ACC112 (cell line): ENCODE data around the gene NRARP.

ENCODE experiments used
- H2AFZ ChIP-seq: fragments of 200-600 bp; sonication (generic); one replicate; pipeline ENCODE4 v1.6.0; 2017; ENCODE audit warnings: antibody characterized with exemption, low read length; ENCODE audit not compliant: unreplicated experiment
- H3K27ac ChIP-seq: fragments of 200-600 bp; sonication (generic); 2 replicates; pipeline ENCODE4 v1.5.1; 2014; ENCODE audit warnings: low read depth, mild to moderate bottlenecking, antibody characterized with exemption, low read length, moderate library complexity
- H3K27me3 ChIP-seq: fragments of 200-600 bp; sonication (generic); 2 replicates; pipeline ENCODE4 v1.6.1; 2014; ENCODE audit warnings: mild to moderate bottlenecking, antibody characterized with exemption, low read length, moderate library complexity, mixed read lengths; ENCODE audit not compliant: insufficient read depth
- H3K36me3 ChIP-seq: fragments of 200-600 bp; sonication (generic); 2 replicates; pipeline ENCODE4 v1.6.1; 2016; ENCODE audit warnings: mild to moderate bottlenecking, antibody characterized with exemption, low read length, moderate library complexity, mixed read lengths; ENCODE audit not compliant: insufficient read depth
- H3K4me1 ChIP-seq: fragments of 200-600 bp; sonication (generic); one replicate; pipeline ENCODE4 v1.6.1; 2016; ENCODE audit warnings: low read length, mixed read lengths; ENCODE audit not compliant: insufficient read depth, unreplicated experiment, control insufficient read depth
- H3K4me3 ChIP-seq: fragments of 200-600 bp; sonication (generic); 2 replicates; pipeline ENCODE4 v1.5.1; 2014; ENCODE audit warnings: mild to moderate bottlenecking, low read depth, low read length
- H3K79me2 ChIP-seq: fragments of 200-600 bp; sonication (generic); one replicate; pipeline ENCODE4 v1.6.0; 2016; ENCODE audit warnings: low read length; ENCODE audit not compliant: control insufficient read depth, unreplicated experiment, insufficient read depth

Gene NRARP

GRCh38 chr9:137302449-137303150, 529 bp upstream of the NRARP start:
- H3K27ac ChIP-seq = no peak overlapping the region
- H3K27me3 ChIP-seq = peaks cover 34% of the 10 kb centered on the region
- H3K4me3 ChIP-seq = peak overlapping the region; percentile 73
- H3K79me2 ChIP-seq = no peaks in the 10 kb centered on the region
- H3K4me1 ChIP-seq = peaks cover 5% of the 10 kb centered on the region
- H3K36me3 ChIP-seq = no peaks in the 10 kb centered on the region
- peak overlapping the region; percentile 23 for H2AFZ ChIP-seq

DNA sequence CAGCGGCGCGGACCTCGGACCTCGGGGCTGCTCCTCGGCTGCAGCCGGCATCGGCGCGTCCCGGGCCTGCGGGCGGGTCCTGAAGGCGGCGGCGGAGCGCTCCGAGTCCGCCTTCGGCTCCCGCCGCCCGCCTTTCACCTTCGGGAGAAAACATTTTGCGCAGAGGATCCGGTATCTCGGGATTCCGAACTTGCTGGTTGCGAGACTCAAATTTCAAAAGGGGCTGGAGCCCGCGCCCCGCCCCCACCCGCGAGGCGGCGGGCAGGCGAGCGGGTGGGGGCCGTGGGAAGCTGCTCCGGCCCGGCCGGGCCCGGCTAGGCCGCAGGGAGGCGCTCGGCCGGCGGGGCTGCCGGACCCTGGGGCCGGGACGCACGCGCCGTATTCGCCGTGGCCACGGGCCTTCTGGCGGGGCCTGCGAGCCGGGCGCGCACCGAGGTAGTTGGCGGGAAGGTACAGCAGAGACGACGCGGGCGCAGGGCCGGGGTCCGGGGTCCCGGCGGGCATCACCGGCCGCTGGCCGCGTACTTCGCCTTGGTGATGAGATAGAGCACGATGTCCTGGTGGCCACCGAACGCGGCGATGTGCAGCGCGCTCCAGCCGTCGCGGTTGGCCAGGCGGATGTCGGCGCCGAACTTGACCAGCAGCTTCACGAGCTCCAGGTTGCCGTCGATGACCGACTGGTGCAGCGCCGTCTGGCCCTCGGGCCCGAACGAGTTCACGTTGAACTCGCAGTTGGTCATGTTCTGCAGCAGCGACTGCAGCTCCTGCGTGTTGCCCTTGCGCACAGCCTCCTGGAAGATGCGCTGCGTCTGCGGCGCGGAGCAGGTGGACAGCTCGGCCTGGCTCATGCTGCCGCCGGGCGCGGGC, 757 bp downstream of the NRARP start:
- Histone ChIP-seq H3K27me3 (peaks cover 46% of the 10 kb centered on the region), H3K27ac (no peak overlapping the region), H3K36me3 (no peaks in the 10 kb centered on the region), H3K79me2 (no peaks in the 10 kb centered on the region), H2AFZ (peak overlapping the region; percentile 15), H3K4me1 (peaks cover 12% of the 10 kb centered on the region), H3K4me3 (peak overlapping the region; percentile 71)

DNA sequence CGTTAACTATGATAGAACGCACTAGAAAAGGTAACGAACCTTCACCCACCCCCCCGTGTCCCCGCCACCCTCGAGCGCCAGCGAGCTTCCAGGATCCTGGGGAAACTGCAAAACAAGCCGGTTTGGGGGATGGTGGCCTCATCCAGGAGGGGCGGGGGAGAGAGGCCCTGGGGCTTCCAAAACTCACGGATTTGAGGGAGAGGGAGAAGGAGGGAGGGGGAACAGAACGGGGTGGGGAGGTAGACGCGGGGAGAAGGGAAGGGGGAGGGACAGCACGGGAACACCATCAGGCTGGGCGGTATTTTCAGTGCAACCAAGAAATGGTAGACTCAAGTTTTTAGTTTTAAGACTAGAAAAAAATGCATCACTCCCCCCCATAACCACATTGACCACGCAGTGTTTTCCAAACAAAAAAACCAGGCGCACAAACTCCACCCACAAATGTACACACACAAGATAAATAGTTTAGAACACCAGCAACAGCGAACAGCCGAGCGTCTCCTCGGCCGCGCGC, 1.4 kb downstream of the NRARP start:
- peak overlapping the region; percentile 15 for H2AFZ ChIP-seq
- no peak overlapping the region for H3K27ac ChIP-seq
- H3K4me1 ChIP-seq = peaks cover 15% of the 10 kb centered on the region
- H3K4me3 ChIP-seq = peak overlapping the region; percentile 71
- peaks cover 49% of the 10 kb centered on the region for H3K27me3 ChIP-seq
- H3K36me3 ChIP-seq = no peaks in the 10 kb centered on the region
- no peaks in the 10 kb centered on the region for H3K79me2 ChIP-seq

DNA sequence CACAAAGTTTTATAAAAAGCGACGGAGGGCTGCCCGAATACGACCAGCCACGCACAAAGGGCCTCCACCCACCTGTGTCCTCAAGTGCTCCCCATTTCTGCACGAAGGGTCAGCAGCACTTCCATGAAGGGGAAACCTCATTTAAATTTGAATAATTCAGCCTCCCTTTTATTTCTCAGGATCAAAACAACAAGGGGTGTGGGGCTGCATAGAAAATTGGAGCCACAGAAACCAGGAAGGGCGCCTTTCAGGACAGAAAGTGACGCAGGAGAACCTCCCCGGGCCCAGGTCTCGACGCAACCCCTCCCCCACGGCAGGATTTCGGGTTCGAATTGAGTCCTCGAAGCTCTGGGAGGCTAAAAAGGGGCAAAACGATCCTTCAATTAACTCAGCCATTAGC, 2.1 kb downstream of the NRARP start:
- Histone ChIP-seq H3K36me3 (no peaks in the 10 kb centered on the region), H3K79me2 (no peaks in the 10 kb centered on the region), H2AFZ (no peak overlapping the region), H3K4me1 (peaks cover 15% of the 10 kb centered on the region), H3K27me3 (peaks cover 51% of the 10 kb centered on the region), H3K27ac (no peak overlapping the region), H3K4me3 (no peak overlapping the region)

DNA sequence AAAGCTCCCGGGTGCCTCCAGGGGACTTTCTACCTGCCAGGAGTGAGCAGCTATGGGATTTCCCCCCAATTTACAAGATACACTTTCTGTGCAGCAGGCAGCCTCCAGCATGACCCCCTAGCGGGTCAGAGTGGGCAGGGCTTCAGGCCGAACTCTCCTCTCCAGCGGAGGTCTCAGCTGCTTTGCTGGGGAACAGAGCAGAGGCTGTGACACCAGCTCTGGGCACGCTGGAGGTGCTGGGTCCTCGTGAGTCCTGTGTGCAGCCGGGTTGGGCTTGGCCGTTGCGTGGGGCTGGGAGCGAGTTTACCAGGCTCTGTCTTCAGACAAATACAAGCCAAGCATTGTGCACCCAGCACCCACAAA, 2.9 kb downstream of the NRARP start:
- Histone ChIP-seq H2AFZ (no peak overlapping the region), H3K4me1 (peaks cover 15% of the 10 kb centered on the region), H3K79me2 (no peaks in the 10 kb centered on the region), H3K27me3 (peaks cover 54% of the 10 kb centered on the region), H3K27ac (no peak overlapping the region), H3K4me3 (no peak overlapping the region), H3K36me3 (no peaks in the 10 kb centered on the region)

- Histone ChIP-seq H3K27ac (no peak overlapping the region), H2AFZ (no peak overlapping the region), H3K27me3 (peaks cover 54% of the 10 kb centered on the region), H3K4me1 (peaks cover 15% of the 10 kb centered on the region), H3K79me2 (no peaks in the 10 kb centered on the region), H3K4me3 (no peak overlapping the region), H3K36me3 (no peaks in the 10 kb centered on the region)
Measured at GRCh38 chr9:137298401-137299202, 3.5 kb downstream of the NRARP start.

GRCh38 chr9:137297966-137298365, 4.1 kb downstream of the NRARP start:
- H2AFZ ChIP-seq = no peak overlapping the region
- H3K4me3 ChIP-seq = no peak overlapping the region
- no peaks in the 10 kb centered on the region for H3K36me3 ChIP-seq
- no peak overlapping the region for H3K27ac ChIP-seq
- H3K4me1 ChIP-seq = peaks cover 15% of the 10 kb centered on the region
- H3K79me2 ChIP-seq = no peaks in the 10 kb centered on the region
- H3K27me3 ChIP-seq = peaks cover 54% of the 10 kb centered on the region

DNA sequence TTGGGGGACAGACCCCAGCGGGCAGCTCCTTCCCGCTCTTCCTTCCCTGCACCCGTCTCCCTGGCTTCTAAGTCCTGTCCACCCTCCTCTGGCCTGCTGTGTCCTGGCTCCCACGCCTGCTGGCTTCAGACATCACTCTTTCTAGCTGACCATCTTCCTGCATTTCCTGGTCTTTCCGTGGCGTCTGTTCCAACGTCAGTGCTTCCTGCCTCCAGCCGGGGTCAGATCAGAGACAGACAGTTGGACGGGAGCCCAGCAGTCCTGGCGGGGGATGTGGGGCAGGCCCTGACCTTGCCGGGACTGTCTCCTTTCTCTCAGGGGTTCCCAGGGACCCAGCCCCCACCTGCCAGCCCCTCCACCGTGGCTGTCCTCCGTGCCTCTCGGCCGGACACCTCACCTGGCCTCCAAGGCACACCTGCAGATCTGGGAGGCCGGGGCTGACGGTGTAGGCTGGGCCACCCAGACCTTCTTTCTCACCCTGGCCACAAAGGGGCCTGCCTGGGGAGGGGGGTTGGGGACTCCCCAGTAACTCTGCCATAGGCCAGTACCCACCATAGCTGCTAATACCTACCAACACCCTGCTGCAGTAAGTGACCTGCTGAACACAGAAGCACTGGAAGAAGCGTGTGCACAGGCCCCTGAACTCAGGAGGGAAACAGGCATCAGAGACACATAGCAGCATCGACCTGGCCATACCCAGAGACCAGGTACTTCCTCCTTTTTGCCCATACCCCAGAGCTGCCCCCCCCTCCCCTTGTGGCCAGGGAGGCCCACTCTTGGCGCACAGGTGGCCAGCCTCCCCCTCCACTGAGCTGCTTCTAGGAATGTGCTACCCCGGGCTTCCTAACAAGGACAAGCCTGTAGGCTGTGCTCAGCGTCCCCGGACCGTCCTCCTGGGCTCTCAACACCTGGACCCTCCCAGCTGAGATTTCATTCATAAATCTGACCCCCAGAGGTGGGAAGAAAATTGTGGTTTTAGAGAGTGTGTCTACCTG, 5.1 kb downstream of the NRARP start:
- no peak overlapping the region for H3K27ac ChIP-seq
- H3K4me3 ChIP-seq = no peak overlapping the region

DNA sequence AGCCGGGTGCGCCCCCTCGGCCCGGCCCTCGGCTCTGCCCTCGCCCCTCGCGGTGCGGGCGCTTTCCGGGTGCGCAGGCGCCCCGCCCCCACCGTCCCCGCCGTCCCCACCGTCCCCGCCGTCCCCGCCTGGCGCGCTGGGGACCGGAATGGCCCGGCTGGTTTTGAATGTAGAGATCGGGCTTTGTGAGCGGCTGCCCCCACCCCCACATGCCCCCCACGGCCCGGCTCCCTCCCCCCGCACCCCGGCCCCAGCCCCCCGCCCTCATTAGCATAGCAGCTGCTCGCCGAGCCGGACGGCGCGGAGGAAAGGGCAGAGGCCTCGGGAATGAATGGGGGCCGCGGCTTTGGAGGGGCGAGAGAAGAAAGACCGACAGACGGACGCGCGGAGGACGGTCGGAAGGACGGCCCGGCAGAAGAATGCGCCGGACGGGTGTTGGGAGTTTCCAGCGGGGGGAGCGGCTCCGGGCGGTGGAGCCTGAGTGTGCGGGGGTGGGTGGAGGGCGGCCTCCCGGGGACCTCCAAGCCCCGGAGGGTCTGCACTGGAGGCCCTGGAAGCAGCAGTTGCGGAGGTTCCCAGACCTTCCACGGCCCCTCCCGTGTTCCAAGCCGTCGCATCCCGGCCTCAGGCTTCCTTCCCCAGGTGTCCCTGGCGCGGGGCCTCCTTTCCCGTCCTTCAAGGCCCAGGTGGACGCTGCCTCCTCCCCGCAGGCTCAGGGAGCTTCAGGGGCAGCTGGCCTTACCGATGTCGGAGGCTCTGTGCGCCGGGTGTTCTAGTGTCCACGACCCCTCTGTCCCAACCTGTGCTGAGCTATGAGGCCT, 6.0 kb downstream of the NRARP start:
- Histone ChIP-seq H3K27me3 (peaks cover 53% of the 10 kb centered on the region), H3K4me3 (no peak overlapping the region), H2AFZ (no peak overlapping the region)

More for the DNA sequence above, 5.1 kb downstream of the NRARP start:
- no peaks in the 10 kb centered on the region for H3K36me3 ChIP-seq
- no peak overlapping the region for H2AFZ ChIP-seq
- peaks cover 54% of the 10 kb centered on the region for H3K27me3 ChIP-seq
- H3K4me1 ChIP-seq = peaks cover 10% of the 10 kb centered on the region
- no peaks in the 10 kb centered on the region for H3K79me2 ChIP-seq

More for the DNA sequence above, 6.0 kb downstream of the NRARP start:
- Histone ChIP-seq H3K36me3 (no peaks in the 10 kb centered on the region), H3K79me2 (no peaks in the 10 kb centered on the region), H3K4me1 (peaks cover 10% of the 10 kb centered on the region), H3K27ac (no peak overlapping the region)
